GM23338 (cell line): ENCODE results near the gene SLC39A11. TPM values are rescaled to one million over a fixed set of nuclear protein-coding genes. Genes with fewer than 3 reads are reported as not detected.

Experiments
- ATAC-seq: fragments of 200-7000 bp; cut with Tn5 transposase; 3 replicates; pipeline ENCODE4 v1.9.1; 2020
- DNase-seq: peaks from one replicate; pipeline ENCODE4 v3.0.0-alpha.2; 2015; ENCODE audit warnings: low spot score
- H2AFZ ChIP-seq: fragments of 200-600 bp; sonication (generic); 2 replicates; pipeline ENCODE4 v1.8.0; 2016; ENCODE audit warnings: antibody characterized with exemption, mild to moderate bottlenecking, moderate library complexity
- H3F3A ChIP-seq: fragments of 200-600 bp; sonication (generic); replicated peaks from 2 replicates; pipeline ENCODE4 v1.8.0; 2017; ENCODE audit warnings: antibody characterized with exemption, mixed run types, low read depth
- H3K27ac ChIP-seq: fragments of 200-600 bp; sonication (generic); 2 replicates; pipeline ENCODE4 v1.6.1; 2016; ENCODE audit warnings: low read depth
- H3K27me3 ChIP-seq: fragments of 200-600 bp; sonication (generic); 2 replicates; pipeline ENCODE4 v1.8.0; 2016; ENCODE audit warnings: mild to moderate bottlenecking, mixed run types, moderate library complexity; ENCODE audit not compliant: insufficient read depth
- H3K36me3 ChIP-seq: fragments of 200-600 bp; sonication (generic); 2 replicates; pipeline ENCODE4 v1.8.0; 2016; ENCODE audit warnings: mild to moderate bottlenecking; ENCODE audit not compliant: insufficient read depth
- H3K4me1 ChIP-seq: fragments of 200-600 bp; sonication (generic); 2 replicates; pipeline ENCODE4 v1.8.0; 2016; ENCODE audit warnings: mild to moderate bottlenecking, moderate library complexity; ENCODE audit not compliant: insufficient read depth
- H3K4me2 ChIP-seq: fragments of 200-600 bp; sonication (generic); 2 replicates; pipeline ENCODE4 v1.7.1; 2017; ENCODE audit warnings: mixed run types
- H3K4me3 ChIP-seq: fragments of 200-600 bp; sonication (generic); 2 replicates; pipeline ENCODE4 v1.6.1; 2016; ENCODE audit warnings: mixed run types
- H3K79me2 ChIP-seq: fragments of 200-600 bp; sonication (generic); replicated peaks from 2 replicates; pipeline ENCODE4 v1.8.0; 2017; ENCODE audit warnings: mild to moderate bottlenecking; ENCODE audit not compliant: insufficient read depth
- H3K9me2 ChIP-seq: fragments of 200-600 bp; sonication (generic); 2 replicates; pipeline ENCODE4 v1.8.0; 2017; ENCODE audit not compliant: insufficient read depth
- H4K20me1 ChIP-seq: fragments of 200-600 bp; sonication (generic); replicated peaks from 2 replicates; pipeline ENCODE4 v1.8.0; 2017; ENCODE audit warnings: mild to moderate bottlenecking; ENCODE audit not compliant: insufficient read depth
- H3K27ac Mint-ChIP-seq: 2 replicates; pipeline ENCODE4 v1.8.0; 2020; ENCODE audit warnings: inconsistent platforms, mild to moderate bottlenecking, moderate library complexity, mixed read lengths
- H3K27me3 Mint-ChIP-seq: 3 replicates; pipeline ENCODE4 v1.8.0; 2022; ENCODE audit warnings: low read depth, mild to moderate bottlenecking, moderate library complexity, mixed read lengths, inconsistent platforms; ENCODE audit not compliant: insufficient read depth, poor library complexity
- H3K36me3 Mint-ChIP-seq: 3 replicates; pipeline ENCODE4 v1.8.0; 2021; ENCODE audit warnings: low read depth, mild to moderate bottlenecking, inconsistent platforms, moderate library complexity, mixed read lengths
- H3K4me1 Mint-ChIP-seq: 3 replicates; pipeline ENCODE4 v1.8.0; 2020; ENCODE audit warnings: mild to moderate bottlenecking, inconsistent platforms, mixed read lengths
- H3K4me3 Mint-ChIP-seq: 3 replicates; pipeline ENCODE4 v1.8.0; 2021; ENCODE audit warnings: moderate library complexity, mild to moderate bottlenecking, inconsistent platforms, mixed read lengths
- H3K9me3 Mint-ChIP-seq: 3 replicates; pipeline ENCODE4 v1.8.0; 2020; ENCODE audit warnings: moderate library complexity, mild to moderate bottlenecking, inconsistent platforms, mixed read lengths
- CREB1 ChIP-seq: fragments of 250-450 bp; sonication (Bioruptor Pico); IDR thresholded peaks from 2 replicates; pipeline ENCODE4 v1.5.0; 2020; ENCODE audit warnings: low read depth, mild to moderate bottlenecking, moderate library complexity
- CTCF ChIP-seq, 2 experiments: fragments of 200-600 bp in 1 of 2; sonication (generic) in 1 of 2; conservative IDR thresholded peaks; 2 replicates each; pipeline versions ENCODE4 v1.5.1 to v1.6.1; 2016 to 2017; ENCODE audit warnings: antibody characterized with exemption in 2 of 2, low read depth in 2 of 2, mild to moderate bottlenecking in 2 of 2, moderate library complexity in 1 of 2
- EZH2 ChIP-seq: fragments of 200-600 bp; sonication (generic); IDR thresholded peaks from one replicate; pipeline ENCODE4 v1.8.0; 2017; ENCODE audit warnings: antibody characterized with exemption, mild to moderate bottlenecking, low read depth; ENCODE audit not compliant: unreplicated experiment
- EZH2phosphoT487 ChIP-seq: fragments of 200-600 bp; sonication (generic); IDR thresholded peaks from one replicate; pipeline ENCODE4 v1.8.1; 2018; ENCODE audit warnings: antibody characterized with exemption; ENCODE audit not compliant: unreplicated experiment
- JUNB ChIP-seq: IDR thresholded peaks from one replicate; pipeline ENCODE4 v1.6.1; 2016; ENCODE audit warnings: antibody characterized with exemption; ENCODE audit not compliant: unreplicated experiment
- NANOG ChIP-seq: IDR thresholded peaks from 2 replicates; pipeline ENCODE4 v1.6.1; 2016; ENCODE audit warnings: antibody characterized with exemption, borderline replicate concordance
- POLR2AphosphoS5 ChIP-seq: IDR thresholded peaks from 2 replicates; pipeline ENCODE4 v1.6.1; 2016; ENCODE audit warnings: antibody characterized with exemption, low read depth
- STAT1 ChIP-seq: IDR thresholded peaks from one replicate; pipeline ENCODE4 v1.6.1; 2016; ENCODE audit warnings: antibody characterized with exemption; ENCODE audit not compliant: unreplicated experiment
- ZNF114 ChIP-seq: fragments of 250-450 bp; sonication (Bioruptor Pico); IDR thresholded peaks from 2 replicates; pipeline ENCODE4 v1.5.0; 2020; ENCODE audit warnings: mild to moderate bottlenecking, moderate library complexity
- ZNF331 ChIP-seq: fragments of 250-450 bp; sonication (Bioruptor Pico); IDR thresholded peaks from 2 replicates; pipeline ENCODE4 v1.5.0; 2020; ENCODE audit warnings: low read depth, mild to moderate bottlenecking, moderate library complexity
- ZNF462 ChIP-seq: fragments of 250-450 bp; sonication (Bioruptor Pico); IDR thresholded peaks from 2 replicates; pipeline ENCODE4 v1.5.0; 2020; ENCODE audit warnings: mild to moderate bottlenecking, moderate library complexity
- polyA plus RNA-seq: library from polyadenylated mRNA; unstranded; fragments of >200 nt; fragmentation: Nextera tagmentation; extraction: Ambion mirVana; gene quantifications from 2 replicates; pipeline ENCODE4 v1.2.1, GENCODE V29; 2016
- total RNA-seq: library from RNA; depleted of rRNA; stranded (reverse); fragments of >200 nt; shearing (Covaris generic); gene quantifications from 2 replicates; pipeline ENCODE4 v1.2.3, GENCODE V29; 2014
- TF ChIP-seq, protein P1 (sequence below): IDR thresholded peaks from one replicate; pipeline ENCODE4 v1.6.1; 2018; ENCODE audit warnings: antibody characterized with exemption; ENCODE audit not compliant: unreplicated experiment
- TF ChIP-seq, protein P2 (sequence below): IDR thresholded peaks from 2 replicates; pipeline ENCODE4 v1.6.1; 2016; ENCODE audit warnings: antibody characterized with exemption

The SLC39A11 gene
- total and polyA plus RNA-seq, 2 experiments from 2014 or later, result 10.8 to 18.1 TPM

DNA sequence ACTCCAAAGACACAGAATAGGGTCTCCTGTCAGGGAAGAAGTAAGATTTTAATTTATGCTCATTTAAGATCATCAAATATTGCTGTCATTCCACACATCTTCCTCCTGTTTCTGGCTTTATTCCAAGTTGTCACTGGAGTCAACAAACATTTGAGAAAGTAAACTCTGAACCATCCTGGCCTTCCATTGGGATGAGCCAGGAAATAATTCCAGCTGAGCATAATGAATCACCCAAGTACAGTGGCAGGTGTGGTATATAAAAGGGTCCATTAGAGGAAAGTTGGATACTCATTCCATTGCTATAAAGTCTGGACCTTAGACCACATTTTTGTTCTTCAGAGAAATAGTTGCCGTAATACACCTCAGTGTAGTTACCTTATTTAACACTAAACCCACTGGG is 246.1 kb downstream of the SLC39A11 start:
- H3K4me3 Mint-ChIP-seq, result no peak overlapping the region
- H3K79me2 ChIP-seq, result no peaks in the 10 kb centered on the region
- no peak for ATAC-seq
- TF ChIP-seq, protein P1, sequence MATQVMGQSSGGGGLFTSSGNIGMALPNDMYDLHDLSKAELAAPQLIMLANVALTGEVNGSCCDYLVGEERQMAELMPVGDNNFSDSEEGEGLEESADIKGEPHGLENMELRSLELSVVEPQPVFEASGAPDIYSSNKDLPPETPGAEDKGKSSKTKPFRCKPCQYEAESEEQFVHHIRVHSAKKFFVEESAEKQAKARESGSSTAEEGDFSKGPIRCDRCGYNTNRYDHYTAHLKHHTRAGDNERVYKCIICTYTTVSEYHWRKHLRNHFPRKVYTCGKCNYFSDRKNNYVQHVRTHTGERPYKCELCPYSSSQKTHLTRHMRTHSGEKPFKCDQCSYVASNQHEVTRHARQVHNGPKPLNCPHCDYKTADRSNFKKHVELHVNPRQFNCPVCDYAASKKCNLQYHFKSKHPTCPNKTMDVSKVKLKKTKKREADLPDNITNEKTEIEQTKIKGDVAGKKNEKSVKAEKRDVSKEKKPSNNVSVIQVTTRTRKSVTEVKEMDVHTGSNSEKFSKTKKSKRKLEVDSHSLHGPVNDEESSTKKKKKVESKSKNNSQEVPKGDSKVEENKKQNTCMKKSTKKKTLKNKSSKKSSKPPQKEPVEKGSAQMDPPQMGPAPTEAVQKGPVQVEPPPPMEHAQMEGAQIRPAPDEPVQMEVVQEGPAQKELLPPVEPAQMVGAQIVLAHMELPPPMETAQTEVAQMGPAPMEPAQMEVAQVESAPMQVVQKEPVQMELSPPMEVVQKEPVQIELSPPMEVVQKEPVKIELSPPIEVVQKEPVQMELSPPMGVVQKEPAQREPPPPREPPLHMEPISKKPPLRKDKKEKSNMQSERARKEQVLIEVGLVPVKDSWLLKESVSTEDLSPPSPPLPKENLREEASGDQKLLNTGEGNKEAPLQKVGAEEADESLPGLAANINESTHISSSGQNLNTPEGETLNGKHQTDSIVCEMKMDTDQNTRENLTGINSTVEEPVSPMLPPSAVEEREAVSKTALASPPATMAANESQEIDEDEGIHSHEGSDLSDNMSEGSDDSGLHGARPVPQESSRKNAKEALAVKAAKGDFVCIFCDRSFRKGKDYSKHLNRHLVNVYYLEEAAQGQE, result no peak
- TF ChIP-seq STAT1 (no peak), NANOG (no peak), ZNF331 (CRISPR knock-in tag) (no peak), CTCF (conservative IDR thresholded peaks at IDR 0.05; ENCODE audit: low read depth in 2 of 2) (no peak), CREB1 (CRISPR knock-in tag) (no peak), EZH2phosphoT487 (no peak), POLR2AphosphoS5 (no peak), ZNF114 (CRISPR knock-in tag) (no peak), ZNF462 (no peak), JUNB (no peak), EZH2 (no peak)
- TF ChIP-seq, protein P2, sequence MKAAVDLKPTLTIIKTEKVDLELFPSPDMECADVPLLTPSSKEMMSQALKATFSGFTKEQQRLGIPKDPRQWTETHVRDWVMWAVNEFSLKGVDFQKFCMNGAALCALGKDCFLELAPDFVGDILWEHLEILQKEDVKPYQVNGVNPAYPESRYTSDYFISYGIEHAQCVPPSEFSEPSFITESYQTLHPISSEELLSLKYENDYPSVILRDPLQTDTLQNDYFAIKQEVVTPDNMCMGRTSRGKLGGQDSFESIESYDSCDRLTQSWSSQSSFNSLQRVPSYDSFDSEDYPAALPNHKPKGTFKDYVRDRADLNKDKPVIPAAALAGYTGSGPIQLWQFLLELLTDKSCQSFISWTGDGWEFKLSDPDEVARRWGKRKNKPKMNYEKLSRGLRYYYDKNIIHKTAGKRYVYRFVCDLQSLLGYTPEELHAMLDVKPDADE, result no peak
- no peaks in the 10 kb centered on the region for H3K9me2 ChIP-seq
- H3F3A ChIP-seq, result no peaks in the 10 kb centered on the region
- H3K27me3 Mint-ChIP-seq, result peaks cover 3% of the 10 kb centered on the region
- no peak overlapping the region for H3K27ac Mint-ChIP-seq
- no peak overlapping the region for H3K4me3 ChIP-seq
- DNase-seq, result no peak
- no peaks in the 10 kb centered on the region for H3K4me1 Mint-ChIP-seq
- no peak overlapping the region for H3K4me2 ChIP-seq
- no peak overlapping the region for H2AFZ ChIP-seq
- no peaks in the 10 kb centered on the region for H3K36me3 Mint-ChIP-seq
- H3K36me3 ChIP-seq, result no peaks in the 10 kb centered on the region
- H3K4me1 ChIP-seq, result no peaks in the 10 kb centered on the region
- H3K27ac ChIP-seq, result no peak overlapping the region
- no peaks in the 10 kb centered on the region for H4K20me1 ChIP-seq
- no peaks in the 10 kb centered on the region; the same call in 2 of the 3 replicates for H3K9me3 Mint-ChIP-seq
- no peaks in the 10 kb centered on the region for H3K27me3 ChIP-seq
